D721Med (cell line): ENCODE data around the gene ST6GALNAC5.
"Not testable (repeated sequence)": the region's sequence is repeated elsewhere in the genome, so short reads cannot be mapped to it uniquely, and the experiment has no call there.

Source experiments
- DNase-seq: peaks from one replicate; pipeline ENCODE4 v3.0.0; 2011; ENCODE audit warnings: low spot score; ENCODE audit not compliant: insufficient read length
- FAIRE-seq: peaks from 2 replicates; lab custom pipeline; 2011; peaks lifted over from hg19 to GRCh38; lab: Jason Lieb, UNC
- CTCF ChIP-seq: IDR thresholded peaks from 2 replicates; pipeline ENCODE4 v1.5.1; 2012; ENCODE audit warnings: mild to moderate bottlenecking, control low read depth; ENCODE audit not compliant: insufficient read depth; ENCODE audit errors: missing control alignments

Gene ST6GALNAC5

GRCh38 chr1:76961181-76961819, 94.0 kb downstream of the ST6GALNAC5 start:
- FAIRE-seq (no peak), DNase-seq (no peak)
- TF ChIP-seq CTCF, result no peak

- no peak for TF ChIP-seq CTCF
- no peak for FAIRE-seq
- DNase-seq, result no peak
Measured at GRCh38 chr1:76961820-76962207, 94.5 kb downstream of the ST6GALNAC5 start.

GRCh38 chr1:76981267-76981666, 114.0 kb downstream of the ST6GALNAC5 start:
- DNase-seq, FAIRE-seq: not testable (repeated sequence)

GRCh38 chr1:76989976-76990375, 122.7 kb downstream of the ST6GALNAC5 start:
- no peak for TF ChIP-seq CTCF
- FAIRE-seq (no peak), DNase-seq (no peak)

- FAIRE-seq (no peak), DNase-seq (no peak)
- TF ChIP-seq CTCF, result no peak
Measured at GRCh38 chr1:76993036-76993435, 125.8 kb downstream of the ST6GALNAC5 start.

GRCh38 chr1:76998582-76999223, 131.4 kb downstream of the ST6GALNAC5 start:
- FAIRE-seq (no peak), DNase-seq (no peak)
- TF ChIP-seq CTCF, result no peak

- TF ChIP-seq CTCF, result no peak
- FAIRE-seq (no peak), DNase-seq (no peak)
Measured at GRCh38 chr1:77007675-77008074, 140.4 kb downstream of the ST6GALNAC5 start.
